Measurements from ENCODE around the gene NKPD1. TPM values are rescaled to one million over a fixed set of nuclear protein-coding genes. Genes with fewer than 3 reads are reported as not detected.

NKPD1 gene
- total RNA-seq, 1 donor = under 0.01 TPM

DNA sequence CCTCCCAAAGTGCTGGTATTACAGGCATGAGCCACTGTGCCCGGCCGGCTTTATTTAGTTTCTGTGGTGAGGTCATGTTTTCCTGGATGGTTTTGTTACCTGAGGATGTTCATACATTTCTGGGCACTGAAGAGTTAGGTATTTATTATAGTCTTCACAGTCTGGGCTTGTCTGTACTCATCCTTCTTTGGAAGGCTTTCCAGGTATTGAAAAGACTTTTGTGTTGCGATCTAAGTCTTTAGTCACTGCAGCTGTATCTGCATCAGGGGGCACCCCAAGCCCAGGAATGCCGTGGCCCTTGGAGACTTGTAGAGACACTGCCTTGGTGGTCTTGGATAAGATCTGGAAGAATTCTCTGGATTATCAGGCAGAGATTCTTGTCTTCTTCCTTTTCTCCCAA is 30.6 kb upstream of the NKPD1 start:
- H3K4me3 ChIP-seq (ENCODE audit: low read depth, low read length) = no peak overlapping the region
- TF ChIP-seq, protein P1, sequence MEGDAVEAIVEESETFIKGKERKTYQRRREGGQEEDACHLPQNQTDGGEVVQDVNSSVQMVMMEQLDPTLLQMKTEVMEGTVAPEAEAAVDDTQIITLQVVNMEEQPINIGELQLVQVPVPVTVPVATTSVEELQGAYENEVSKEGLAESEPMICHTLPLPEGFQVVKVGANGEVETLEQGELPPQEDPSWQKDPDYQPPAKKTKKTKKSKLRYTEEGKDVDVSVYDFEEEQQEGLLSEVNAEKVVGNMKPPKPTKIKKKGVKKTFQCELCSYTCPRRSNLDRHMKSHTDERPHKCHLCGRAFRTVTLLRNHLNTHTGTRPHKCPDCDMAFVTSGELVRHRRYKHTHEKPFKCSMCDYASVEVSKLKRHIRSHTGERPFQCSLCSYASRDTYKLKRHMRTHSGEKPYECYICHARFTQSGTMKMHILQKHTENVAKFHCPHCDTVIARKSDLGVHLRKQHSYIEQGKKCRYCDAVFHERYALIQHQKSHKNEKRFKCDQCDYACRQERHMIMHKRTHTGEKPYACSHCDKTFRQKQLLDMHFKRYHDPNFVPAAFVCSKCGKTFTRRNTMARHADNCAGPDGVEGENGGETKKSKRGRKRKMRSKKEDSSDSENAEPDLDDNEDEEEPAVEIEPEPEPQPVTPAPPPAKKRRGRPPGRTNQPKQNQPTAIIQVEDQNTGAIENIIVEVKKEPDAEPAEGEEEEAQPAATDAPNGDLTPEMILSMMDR (IDR thresholded peaks at IDR 0.05; ENCODE audit: insufficient read depth, low read depth, low read length) = no peak
- DNase-seq (ENCODE audit: low read depth) = no peak

DNA sequence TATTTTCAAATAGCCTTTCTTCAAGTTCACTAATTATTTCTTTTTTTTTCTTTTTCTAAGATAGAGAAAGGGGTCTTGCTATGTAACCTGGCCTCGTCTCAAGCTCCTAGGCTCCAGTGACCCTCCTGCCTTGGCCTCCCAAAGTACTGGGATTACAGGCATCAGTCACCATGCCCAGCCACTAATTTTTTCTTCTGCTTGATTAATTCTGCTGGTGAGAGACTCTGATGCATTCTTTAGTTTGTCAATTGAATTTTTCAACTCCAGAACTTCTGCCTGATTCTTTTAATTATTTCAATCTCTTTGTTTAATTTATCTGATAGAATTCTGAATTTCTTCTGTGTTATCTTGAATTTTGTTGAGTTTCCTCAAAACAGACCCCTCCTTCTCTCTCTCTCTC is 29.2 kb upstream of the NKPD1 start:
- no peak overlapping the region for H3K4me3 ChIP-seq (ENCODE audit: low read depth, low read length)
- no peak for DNase-seq (ENCODE audit: low read depth)
- TF ChIP-seq, protein P1 (IDR thresholded peaks at IDR 0.05; ENCODE audit: insufficient read depth, low read depth, low read length) = no peak

DNA sequence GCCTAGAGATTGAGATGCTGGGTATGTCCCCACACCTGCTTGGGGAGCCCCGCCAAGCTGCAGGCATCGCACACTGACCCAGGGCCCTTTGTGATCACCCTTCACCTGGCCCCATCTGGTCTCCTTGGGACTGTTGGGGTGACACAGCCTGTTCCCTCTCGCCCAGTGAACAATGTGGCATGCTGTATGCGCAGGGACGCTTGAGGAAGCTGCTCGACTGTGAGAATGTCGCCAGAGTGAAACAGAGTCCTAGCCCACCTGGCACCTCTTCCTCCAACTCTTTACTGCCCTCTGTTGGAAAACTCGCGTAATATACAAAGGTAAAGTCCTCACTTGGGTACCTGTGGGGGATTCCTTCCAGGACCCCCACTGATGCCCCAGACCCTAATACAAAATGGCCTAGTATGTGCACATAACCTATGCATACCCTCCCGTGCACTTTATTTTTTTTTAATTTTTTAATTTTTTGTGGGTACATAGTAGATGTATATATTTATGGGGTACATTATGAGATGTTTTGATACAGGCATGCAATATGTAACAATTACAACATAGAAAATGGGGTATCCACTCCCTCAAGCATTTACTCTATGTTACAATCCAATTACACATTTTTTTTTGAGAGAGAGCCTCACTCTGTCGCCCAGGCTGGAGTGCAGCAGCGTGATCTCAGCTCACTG is 26.8 kb upstream of the NKPD1 start:
- DNase-seq (ENCODE audit: low read depth) = no peak
- TF ChIP-seq, protein P1 (IDR thresholded peaks at IDR 0.05; ENCODE audit: insufficient read depth, low read depth, low read length) = peak; percentile 51

DNA sequence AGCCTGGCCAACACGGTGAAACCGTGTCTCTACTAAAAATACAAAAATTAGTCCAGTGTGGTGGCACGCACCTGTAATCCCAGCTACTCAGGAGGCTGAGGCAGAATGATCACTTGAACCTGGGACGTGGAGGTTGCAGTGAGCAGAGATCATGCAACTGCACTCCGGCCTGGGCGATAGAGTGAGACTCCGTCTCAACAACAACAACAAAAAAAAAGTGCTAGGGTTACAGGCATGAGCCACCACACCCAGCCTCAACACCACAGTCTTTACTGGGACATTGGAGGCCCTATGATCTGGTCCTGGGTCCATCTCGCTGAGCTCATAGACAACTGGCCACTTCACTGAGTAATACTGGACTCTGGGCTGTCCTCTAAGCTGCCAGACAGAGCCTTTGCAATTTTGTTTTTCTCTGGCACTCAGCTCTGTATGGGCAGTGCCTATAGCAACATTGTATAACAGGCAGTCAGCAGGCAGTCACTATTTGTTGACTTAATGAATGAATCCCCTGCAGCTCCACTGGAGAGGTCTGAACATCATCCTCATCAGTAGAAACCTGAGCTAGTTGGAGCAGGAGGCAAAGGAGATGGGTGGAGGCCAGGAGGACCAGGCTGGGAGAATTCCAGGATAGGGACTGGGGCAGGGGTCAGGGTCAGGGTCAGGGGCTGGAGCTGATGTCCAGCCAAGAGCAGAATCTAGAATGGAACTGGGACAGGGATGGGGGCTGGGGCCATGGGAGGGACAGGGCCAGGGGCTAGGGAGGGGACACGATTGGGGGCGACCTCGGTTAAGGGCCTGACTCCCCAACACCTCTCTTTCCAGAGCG is 25.9 kb upstream of the NKPD1 start:
- no peak overlapping the region for H3K4me3 ChIP-seq (ENCODE audit: low read depth, low read length)
- no peak for DNase-seq (ENCODE audit: low read depth)
- TF ChIP-seq, protein P1 (IDR thresholded peaks at IDR 0.05; ENCODE audit: insufficient read depth, low read depth, low read length) = no peak

More for the DNA sequence above, 26.8 kb upstream of the NKPD1 start:
- H3K4me3 ChIP-seq (ENCODE audit: low read depth, low read length) = no peak overlapping the region

DNA sequence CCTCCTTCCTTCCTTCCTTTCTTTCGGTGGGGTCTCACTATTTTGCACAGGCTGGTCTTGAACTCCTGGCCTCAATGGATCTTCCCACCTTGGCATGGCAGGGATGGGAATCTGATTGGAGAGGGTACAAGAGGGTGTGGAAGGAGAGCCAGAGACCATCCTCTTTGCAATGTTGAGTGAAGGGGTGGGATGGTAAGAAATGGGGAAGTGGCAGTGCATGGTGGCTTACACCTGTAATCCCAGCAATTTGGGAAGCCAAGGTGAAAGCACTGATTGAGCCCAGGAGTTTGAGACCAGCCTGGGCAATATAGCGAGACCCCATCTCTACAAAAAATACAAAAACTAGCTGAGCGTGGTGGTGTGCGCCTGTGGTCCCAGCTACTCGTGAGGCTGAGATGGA is 23.3 kb upstream of the NKPD1 start:
- no peak overlapping the region for H3K4me3 ChIP-seq (ENCODE audit: low read depth, low read length)
- no peak for DNase-seq (ENCODE audit: low read depth)
- TF ChIP-seq, protein P1 (IDR thresholded peaks at IDR 0.05; ENCODE audit: insufficient read depth, low read depth, low read length) = no peak

DNA sequence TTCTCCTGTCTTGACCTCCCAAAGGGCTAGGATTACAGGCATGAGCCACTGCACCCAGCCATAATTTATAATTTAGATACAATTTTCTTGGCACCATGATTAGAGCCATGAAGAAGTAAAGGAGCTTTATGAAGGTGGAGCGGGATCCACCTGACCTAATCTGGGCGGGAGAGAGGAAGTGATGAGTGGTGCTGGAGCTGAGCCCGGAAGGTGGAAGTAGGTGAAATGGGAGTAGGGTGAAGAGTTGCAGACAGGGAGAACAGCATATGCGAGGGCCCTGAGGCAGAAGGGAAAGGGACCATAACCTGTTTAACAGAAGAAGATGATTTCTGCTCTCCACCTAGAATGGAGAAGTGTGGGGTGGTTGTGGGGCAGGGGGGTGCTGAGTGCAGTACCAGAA is 22.0 kb upstream of the NKPD1 start:
- TF ChIP-seq, protein P1 (IDR thresholded peaks at IDR 0.05; ENCODE audit: insufficient read depth, low read depth, low read length) = no peak
- no peak for DNase-seq (ENCODE audit: low read depth)

More for the DNA sequence above, 22.0 kb upstream of the NKPD1 start:
- H3K4me3 ChIP-seq (ENCODE audit: low read depth, low read length) = no peak overlapping the region

All from fibroblast of villous mesenchyme (primary cell).